Inflammatory macrophage (primary cell): ENCODE data around the gene TRAPPC12.
"Not testable (repeated sequence)": the region's sequence is repeated elsewhere in the genome, so short reads cannot be mapped to it uniquely, and the experiment has no call there.

Experiments used
- DNase-seq, 2 donors: peaks; one replicate each; pipeline ENCODE4 v3.0.0-alpha.2; 2020 to 2022

The TRAPPC12 gene

GRCh38 chr2:3369340-3370181, 9.9 kb upstream of the TRAPPC12 start:
- not testable (repeated sequence) for DNase-seq

- no peak for DNase-seq
These were observed 2.7 kb upstream of the TRAPPC12 start for GRCh38 chr2:3376821-3377220.

GRCh38 chr2:3377279-3377611, 2.2 kb upstream of the TRAPPC12 start:
- peak; percentile 61 to 64 for DNase-seq

- DNase-seq = peak; percentile 99
These were observed 1.7 kb upstream of the TRAPPC12 start, which contains the start of gene EIPR1 for GRCh38 chr2:3377612-3378432. EIPR1 (minus strand) TSS chr2:3377818; CDS start chr2:3377689, 129 bp downstream.

GRCh38 chr2:3379339-3379646, 201 bp upstream of the TRAPPC12 start:
- DNase-seq = no peak

- no peak for DNase-seq
These were observed 7.0 kb downstream of the TRAPPC12 start for GRCh38 chr2:3386448-3386958.

GRCh38 chr2:3387011-3387410, 7.5 kb downstream of the TRAPPC12 start:
- no peak for DNase-seq

GRCh38 chr2:3387644-3388411, 8.3 kb downstream of the TRAPPC12 start:
- no peak for DNase-seq

- no peak for DNase-seq
These were observed 8.9 kb downstream of the TRAPPC12 start for GRCh38 chr2:3388412-3388738.

- no peak for DNase-seq
These were observed 9.7 kb downstream of the TRAPPC12 start for GRCh38 chr2:3389193-3389592.

- no peak for DNase-seq
These were observed 10.5 kb downstream of the TRAPPC12 start for GRCh38 chr2:3390041-3390440.

- no peak for DNase-seq
These were observed 12.7 kb downstream of the TRAPPC12 start for GRCh38 chr2:3392216-3392615.

GRCh38 chr2:3396920-3397559, 17.5 kb downstream of the TRAPPC12 start:
- no peak for DNase-seq

- DNase-seq = no peak
These were observed 19.4 kb downstream of the TRAPPC12 start for GRCh38 chr2:3398857-3399256.

- DNase-seq = no peak
These were observed 19.9 kb downstream of the TRAPPC12 start for GRCh38 chr2:3399381-3399780.

- no peak for DNase-seq
These were observed 20.3 kb downstream of the TRAPPC12 start for GRCh38 chr2:3399829-3400228.

- DNase-seq = no peak
These were observed 24.3 kb downstream of the TRAPPC12 start for GRCh38 chr2:3403587-3404334.

GRCh38 chr2:3404349-3404894, 24.9 kb downstream of the TRAPPC12 start:
- DNase-seq = no peak

GRCh38 chr2:3405307-3405706, 25.8 kb downstream of the TRAPPC12 start:
- no peak for DNase-seq

GRCh38 chr2:3405876-3406275, 26.4 kb downstream of the TRAPPC12 start:
- DNase-seq = no peak

- peak in 1 of 2 donors; percentile 11 for DNase-seq
These were observed 27.0 kb downstream of the TRAPPC12 start for GRCh38 chr2:3406501-3406900.

- no peak for DNase-seq
These were observed 29.3 kb downstream of the TRAPPC12 start for GRCh38 chr2:3408781-3409180.
